Duodenal mucosa (tissue), 2 donors: ENCODE measurements around the gene C7.

Source experiments
- H3K27ac ChIP-seq: one replicate; pipeline ENCODE4 v1.7.0; 2013; ENCODE audit warnings: low read depth, low read length
- H3K27me3 ChIP-seq, 2 donors: one replicate each; pipeline ENCODE4 v1.7.0; 2013; ENCODE audit warnings: low read length in 2 of 2, control low read depth in 1 of 2; ENCODE audit not compliant: insufficient read depth in 2 of 2, control insufficient read depth in 1 of 2
- H3K36me3 ChIP-seq, 2 donors: one replicate each; pipeline ENCODE4 v1.7.0; 2013; ENCODE audit warnings: low read length in 2 of 2, control low read depth in 1 of 2; ENCODE audit not compliant: insufficient read depth in 2 of 2, control insufficient read depth in 1 of 2
- H3K4me1 ChIP-seq, 2 donors: one replicate each; pipeline ENCODE4 v1.7.0; 2013; ENCODE audit warnings: low read length in 2 of 2, control low read depth in 1 of 2; ENCODE audit not compliant: insufficient read depth in 2 of 2, control insufficient read depth in 1 of 2
- H3K4me3 ChIP-seq, 2 donors: one replicate each; pipeline ENCODE4 v1.7.0; 2013; ENCODE audit warnings: low read length in 2 of 2, low read depth in 1 of 2
- H3K9ac ChIP-seq, 2 donors: one replicate each; pipeline ENCODE4 v1.7.0; 2013; ENCODE audit warnings: low read length in 2 of 2, low read depth in 1 of 2
- H3K9me3 ChIP-seq, 2 donors: one replicate each; pipeline ENCODE4 v1.7.0; 2013; ENCODE audit warnings: low read length in 2 of 2, control low read depth in 1 of 2; ENCODE audit not compliant: control insufficient read depth in 1 of 2

C7 gene

DNA sequence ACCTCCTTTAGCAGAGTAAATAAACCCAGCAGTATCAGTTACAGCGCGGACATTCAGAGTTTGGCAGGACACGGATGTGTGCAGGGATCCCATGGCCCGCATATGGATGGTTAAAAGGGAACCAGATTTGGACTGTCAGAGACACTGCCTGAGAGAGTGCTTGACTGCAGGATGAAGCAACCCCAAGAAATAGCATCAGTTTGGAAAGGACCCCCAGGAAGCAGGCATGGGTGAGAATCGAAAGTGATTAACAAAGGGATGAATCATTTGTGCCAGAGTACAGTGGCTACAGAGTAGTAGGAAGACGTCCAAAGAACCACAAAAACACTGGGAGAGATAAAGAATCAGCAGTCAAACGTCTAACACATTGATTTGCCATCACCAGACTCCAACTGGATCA is 5.5 kb downstream of the C7 start:
- no peaks in the 10 kb centered on the region for H3K9me3 ChIP-seq
- H3K27me3 ChIP-seq: no peaks in the 10 kb centered on the region
- no peak overlapping the region for H3K27ac ChIP-seq
- peak overlapping the region in 1 of 2 donors; percentile 44 for H3K4me3 ChIP-seq
- H3K36me3 ChIP-seq: no peaks in the 10 kb centered on the region
- H3K4me1 ChIP-seq: peaks cover 0 to 3% of the 10 kb centered on the region in 2 donors
- no peak overlapping the region for H3K9ac ChIP-seq

- Histone ChIP-seq H3K4me1 (peaks cover 0 to 3% of the 10 kb centered on the region in 2 donors), H3K4me3 (peak overlapping the region in 1 of 2 donors; percentile 44), H3K9me3 (no peaks in the 10 kb centered on the region), H3K27me3 (no peaks in the 10 kb centered on the region), H3K9ac (no peak overlapping the region), H3K36me3 (no peaks in the 10 kb centered on the region), H3K27ac (no peak overlapping the region)
Observed at GRCh38 chr5:40915341-40915926, 6.1 kb downstream of the C7 start.

DNA sequence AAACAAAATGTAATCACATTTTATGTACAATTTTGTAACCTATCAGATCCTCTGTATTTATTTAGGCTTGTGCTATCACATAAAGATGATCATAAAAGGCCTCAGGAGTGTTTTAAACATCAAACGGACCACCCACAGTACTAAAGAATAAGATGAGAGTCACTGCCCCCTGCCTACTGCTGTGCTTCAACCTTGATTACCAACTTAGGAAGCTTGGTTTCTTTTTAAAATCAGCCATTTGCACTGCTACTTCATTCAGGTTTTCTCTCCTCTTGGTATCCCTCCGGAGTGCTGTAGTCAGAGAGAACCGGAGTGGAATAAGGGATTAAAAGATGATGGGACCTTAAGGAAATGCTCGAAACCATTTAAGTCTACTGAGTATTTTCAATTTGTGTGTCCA is 6.9 kb downstream of the C7 start:
- no peaks in the 10 kb centered on the region for H3K27me3 ChIP-seq
- H3K27ac ChIP-seq: no peak overlapping the region
- no peaks in the 10 kb centered on the region for H3K9me3 ChIP-seq
- H3K9ac ChIP-seq: no peak overlapping the region
- no peak overlapping the region for H3K4me3 ChIP-seq
- H3K36me3 ChIP-seq: no peaks in the 10 kb centered on the region
- H3K4me1 ChIP-seq: peaks cover 0 to 3% of the 10 kb centered on the region in 2 donors

- Histone ChIP-seq H3K27ac (no peak overlapping the region), H3K4me1 (no peaks in the 10 kb centered on the region), H3K9ac (no peak overlapping the region), H3K4me3 (no peak overlapping the region), H3K36me3 (peaks cover 0 to 3% of the 10 kb centered on the region in 2 donors), H3K9me3 (peaks cover 16 to 20% of the 10 kb centered on the region in 2 donors), H3K27me3 (no peaks in the 10 kb centered on the region)
Observed at GRCh38 chr5:40928886-40929448, 19.7 kb downstream of the C7 start.

DNA sequence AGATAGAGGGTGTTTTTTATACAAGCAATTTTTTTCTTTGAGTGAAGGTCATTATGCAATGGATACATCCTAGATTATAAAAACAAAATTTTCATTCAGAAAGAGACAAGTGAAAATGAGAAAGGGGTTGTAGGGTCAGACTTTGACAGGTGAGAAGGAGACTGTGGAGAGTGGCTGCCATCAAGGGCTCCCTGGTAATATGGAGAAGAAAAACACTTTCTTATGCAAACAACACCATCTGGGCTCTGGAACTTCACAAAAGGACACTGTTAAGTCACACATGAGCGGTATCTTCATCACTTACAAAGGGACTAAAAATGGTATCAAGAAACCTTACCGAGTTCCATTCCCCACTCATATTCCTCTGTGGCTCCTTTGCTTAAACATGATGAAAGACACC is 23.5 kb downstream of the C7 start:
- H3K27me3 ChIP-seq: no peaks in the 10 kb centered on the region
- H3K9ac ChIP-seq: no peak overlapping the region
- H3K4me3 ChIP-seq: no peak overlapping the region
- H3K27ac ChIP-seq: no peak overlapping the region
- no peaks in the 10 kb centered on the region for H3K4me1 ChIP-seq
- H3K9me3 ChIP-seq: no peaks in the 10 kb centered on the region
- no peaks in the 10 kb centered on the region for H3K36me3 ChIP-seq

- H3K9ac ChIP-seq: no peak overlapping the region
- H3K27ac ChIP-seq: no peak overlapping the region
- no peaks in the 10 kb centered on the region for H3K27me3 ChIP-seq
- H3K36me3 ChIP-seq: no peaks in the 10 kb centered on the region
- no peaks in the 10 kb centered on the region for H3K9me3 ChIP-seq
- no peak overlapping the region for H3K4me3 ChIP-seq
- no peaks in the 10 kb centered on the region for H3K4me1 ChIP-seq
Observed at GRCh38 chr5:40937075-40937474, 27.8 kb downstream of the C7 start.

DNA sequence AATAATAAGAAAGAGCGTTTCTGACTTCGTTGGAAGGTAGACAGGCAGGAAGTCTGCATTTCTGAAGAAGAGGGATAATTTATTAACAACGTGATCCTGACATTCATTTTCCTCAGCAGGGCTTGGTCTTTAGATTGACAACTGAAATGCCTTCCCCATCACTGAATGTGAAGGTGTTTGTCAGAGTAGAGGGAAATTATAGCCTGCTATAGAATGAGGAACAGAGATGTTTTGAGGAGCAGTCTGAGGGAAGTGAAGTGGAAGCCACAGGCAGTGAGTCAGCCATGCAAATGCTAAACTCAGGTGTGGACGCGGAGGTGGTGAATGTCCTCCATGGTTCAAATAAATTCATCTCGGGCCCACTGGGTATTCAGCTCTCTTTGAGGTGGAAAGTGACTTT is 30.5 kb downstream of the C7 start:
- Histone ChIP-seq H3K27ac (no peak overlapping the region), H3K27me3 (no peaks in the 10 kb centered on the region), H3K4me3 (no peak overlapping the region), H3K4me1 (no peaks in the 10 kb centered on the region), H3K9ac (no peak overlapping the region), H3K36me3 (no peaks in the 10 kb centered on the region), H3K9me3 (no peaks in the 10 kb centered on the region)

DNA sequence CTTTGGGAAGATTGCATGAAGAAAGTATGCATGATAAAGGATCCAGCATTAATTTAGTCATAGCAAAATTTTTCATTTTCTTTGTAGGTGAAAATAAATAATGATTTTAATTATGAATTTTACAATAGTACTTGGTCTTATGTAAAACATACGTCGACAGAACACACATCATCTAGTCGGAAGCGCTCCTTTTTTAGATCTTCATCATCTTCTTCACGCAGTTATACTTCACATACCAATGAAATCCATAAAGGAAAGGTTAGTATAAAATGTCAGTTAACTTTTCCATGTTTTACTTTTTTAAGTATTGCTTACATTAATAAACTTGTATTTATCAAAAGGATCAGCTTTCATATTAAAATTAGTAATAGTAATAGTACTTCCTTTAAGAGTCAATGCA is 35.8 kb downstream of the C7 start:
- H3K9ac ChIP-seq: no peak overlapping the region
- no peaks in the 10 kb centered on the region for H3K4me1 ChIP-seq
- no peak overlapping the region for H3K4me3 ChIP-seq
- H3K27me3 ChIP-seq: no peaks in the 10 kb centered on the region
- no peaks in the 10 kb centered on the region for H3K9me3 ChIP-seq
- no peaks in the 10 kb centered on the region for H3K36me3 ChIP-seq
- no peak overlapping the region for H3K27ac ChIP-seq

GRCh38 chr5:40955313-40955712 is 46.0 kb downstream of the C7 start:
- Histone ChIP-seq H3K9ac (no peak overlapping the region), H3K27me3 (no peaks in the 10 kb centered on the region), H3K36me3 (peaks cover 2 to 3% of the 10 kb centered on the region in 2 donors), H3K4me1 (no peaks in the 10 kb centered on the region), H3K9me3 (peaks cover 0 to 15% of the 10 kb centered on the region in 2 donors), H3K27ac (no peak overlapping the region), H3K4me3 (no peak overlapping the region)

DNA sequence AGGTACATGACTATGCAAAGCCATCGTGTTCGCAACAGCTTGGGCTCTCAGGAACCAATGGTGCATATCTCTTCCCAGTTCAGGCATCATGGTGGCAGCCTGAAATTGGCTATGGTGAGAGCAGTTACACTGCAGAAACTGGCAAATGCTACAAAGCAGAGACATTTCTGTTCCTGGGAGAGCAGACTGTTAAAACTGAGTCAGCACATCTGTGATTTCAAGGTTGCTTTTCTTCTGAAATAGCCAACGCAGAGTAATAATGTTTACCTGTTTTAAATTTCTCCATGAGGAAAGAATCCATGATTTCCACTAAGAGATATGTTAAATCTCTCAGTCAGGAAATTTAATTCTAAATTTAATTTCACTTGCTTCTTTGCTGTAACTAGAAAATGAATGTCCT is 47.8 kb downstream of the C7 start:
- Histone ChIP-seq H3K36me3 (peaks cover 2 to 3% of the 10 kb centered on the region in 2 donors), H3K4me1 (no peaks in the 10 kb centered on the region), H3K27ac (no peak overlapping the region)

More for the DNA sequence above, 47.8 kb downstream of the C7 start:
- Histone ChIP-seq H3K4me3 (no peak overlapping the region), H3K9me3 (peaks cover 0 to 15% of the 10 kb centered on the region in 2 donors), H3K27me3 (no peaks in the 10 kb centered on the region), H3K9ac (no peak overlapping the region)
